ENCODE data around the gene UGCG.

The UGCG gene

DNA sequence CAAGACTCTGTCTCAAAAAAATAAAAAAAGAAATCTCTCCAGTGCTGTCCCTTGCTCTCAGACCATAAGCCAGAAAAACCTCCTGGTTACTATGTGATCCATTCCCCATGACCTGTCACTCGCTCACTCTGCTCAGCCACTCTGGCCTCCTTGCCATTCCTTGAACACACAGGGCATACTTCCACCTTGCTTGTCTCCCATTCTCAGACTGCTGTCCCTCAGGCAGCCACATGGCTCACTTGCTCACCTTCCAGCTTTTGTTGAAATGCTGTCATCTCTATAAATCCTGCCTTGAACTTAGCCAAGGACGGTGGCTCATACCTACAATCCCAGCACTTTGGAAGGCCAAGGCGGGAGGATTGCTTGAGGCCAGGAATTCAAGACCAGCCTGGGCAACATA lies 82.9 kb downstream of the UGCG start:
- no peak for DNase-seq (ENCODE audit: low read depth in 2 of 2, low spot score in 1 of 2)

DNA sequence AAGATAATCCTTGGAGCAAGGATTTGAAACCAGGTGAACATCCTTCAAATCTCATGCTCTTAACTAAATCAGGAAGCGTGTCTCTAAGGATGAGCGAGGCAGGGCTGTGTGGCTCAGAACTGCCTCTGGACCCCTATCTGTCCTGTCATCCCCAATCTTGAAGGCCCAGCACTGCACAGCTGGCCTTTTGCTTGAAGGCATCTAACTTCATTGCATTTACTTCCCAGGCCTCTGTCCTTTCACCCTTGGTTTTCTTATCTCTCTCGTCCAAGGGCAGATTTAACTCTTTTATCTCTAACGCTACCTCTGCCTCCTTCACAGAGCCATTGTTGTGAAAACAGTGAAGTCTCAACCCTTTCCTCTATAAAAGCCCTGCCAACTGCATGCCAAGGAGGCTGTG lies 83.8 kb downstream of the UGCG start:
- DNase-seq (ENCODE audit: low read depth in 2 of 2, low spot score in 1 of 2), result no peak

DNA sequence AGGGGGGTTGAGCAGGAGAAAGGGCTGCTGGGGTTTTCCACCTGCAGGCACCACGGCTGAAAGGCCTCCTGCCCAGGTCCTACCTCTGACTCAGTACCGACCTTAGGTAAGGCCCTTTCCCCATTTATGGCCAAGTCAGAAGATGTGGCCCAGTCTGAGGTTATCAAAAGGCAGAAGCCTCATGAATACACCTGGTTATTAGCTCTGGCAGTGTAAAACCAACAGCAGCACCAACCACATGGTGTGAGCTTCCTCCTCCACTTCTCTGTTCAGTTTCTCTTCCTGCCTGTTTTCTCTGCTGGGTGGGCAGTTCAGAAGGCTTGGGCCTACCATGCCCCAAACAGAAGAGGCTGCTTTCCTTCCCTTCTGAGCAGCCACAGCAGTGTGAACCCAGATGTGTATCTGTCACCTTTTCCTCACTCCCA lies 86.9 kb downstream of the UGCG start:
- no peak for DNase-seq (ENCODE audit: low read depth in 2 of 2, low spot score in 1 of 2)

DNA sequence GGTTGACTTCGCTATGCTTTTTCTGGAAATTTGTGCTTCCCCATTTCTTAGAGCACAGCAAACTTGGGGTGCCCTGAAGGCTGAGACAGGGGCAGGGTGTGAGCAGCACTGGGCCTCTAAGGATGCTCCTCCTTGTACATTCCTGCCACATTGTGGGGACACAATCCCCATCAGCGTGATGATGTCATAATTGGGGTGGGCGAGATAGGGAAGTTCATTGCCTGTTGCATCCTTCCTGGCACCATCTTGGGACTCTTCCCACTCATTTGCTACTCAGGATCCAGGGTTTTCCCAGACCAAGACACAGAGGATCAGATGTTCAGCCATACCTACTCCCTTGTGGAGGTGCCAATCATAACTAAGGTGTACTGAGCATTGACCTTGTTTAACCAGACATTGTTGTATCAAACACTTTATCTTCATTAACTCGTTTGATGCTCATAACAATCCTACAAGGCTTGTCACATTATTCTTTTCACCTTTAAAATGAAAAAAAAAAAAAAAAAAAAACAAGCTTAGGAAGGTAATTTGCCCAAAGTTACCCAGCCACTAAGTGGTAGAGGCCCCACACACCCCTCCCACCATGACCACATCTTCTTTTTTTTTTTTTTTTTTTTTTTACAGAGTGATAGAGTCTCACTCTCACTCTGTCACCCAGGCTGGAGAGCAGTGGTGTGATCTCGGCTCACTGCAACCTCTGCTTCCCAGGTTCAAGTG lies 87.6 kb downstream of the UGCG start:
- DNase-seq (ENCODE audit: low read depth in 2 of 2, low spot score in 1 of 2), result no peak

All from stimulated activated CD8-positive, alpha-beta memory T cell treated with anti-CD3 and anti-CD28 coated beads, Interleukin-4, amount 100 ng/mL, for 1 hour (primary cell).